ENCODE data around the gene ARL8A. TPM values are rescaled to one million over a fixed set of nuclear protein-coding genes. Genes with fewer than 3 reads are reported as not detected.

ARL8A gene
- total RNA-seq, 1 donor from 2014 or later = 75.8 TPM

DNA sequence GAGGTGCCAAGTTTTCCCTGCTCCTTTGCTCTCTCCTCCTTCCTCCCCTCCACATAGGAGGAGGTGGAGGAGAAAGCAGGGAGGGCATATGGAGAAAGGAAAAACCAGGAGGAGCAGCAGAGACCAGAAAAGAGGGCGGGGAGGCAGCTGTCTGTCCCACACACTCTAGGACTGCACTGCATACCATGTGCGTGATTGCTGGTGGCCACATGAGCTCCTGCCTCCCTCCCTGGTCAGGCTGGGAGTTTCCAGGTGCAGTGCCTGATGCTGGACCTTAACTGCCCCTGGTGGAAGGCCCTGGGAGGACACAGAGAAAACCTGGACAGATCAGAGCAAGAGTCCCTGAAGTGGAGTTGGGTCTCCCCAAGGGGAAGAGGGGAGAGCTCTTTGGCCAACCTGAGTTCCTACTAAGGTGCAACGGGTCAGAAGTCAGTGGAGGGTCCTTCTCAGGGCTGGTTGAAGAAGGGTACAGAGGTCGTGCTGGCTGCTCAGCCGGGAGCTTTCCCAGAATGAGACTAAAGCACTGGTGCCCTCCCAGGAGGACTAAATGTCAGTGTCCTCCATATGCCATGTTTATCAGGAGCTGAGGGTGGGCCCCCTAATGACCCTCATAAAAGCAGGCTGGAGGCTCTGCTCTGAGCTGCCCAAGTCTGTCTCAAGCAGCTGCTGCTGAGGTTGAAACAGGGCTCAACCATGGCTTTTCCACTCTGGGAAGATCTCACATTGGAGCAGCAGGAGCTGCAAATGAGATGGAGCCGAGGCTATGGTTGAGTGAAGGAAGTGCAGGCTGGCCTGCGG lies 45.6 kb upstream of the ARL8A start:
- H3K27ac Mint-ChIP-seq (ENCODE audit: unreplicated experiment) = no peak overlapping the region
- no peak overlapping the region for H3K4me3 Mint-ChIP-seq (ENCODE audit: unreplicated experiment)
- peaks cover 10% of the 10 kb centered on the region for H3K4me1 Mint-ChIP-seq (ENCODE audit: unreplicated experiment)
- H3K36me3 Mint-ChIP-seq (ENCODE audit: unreplicated experiment) = no peaks in the 10 kb centered on the region
- H3K9me3 Mint-ChIP-seq (ENCODE audit: unreplicated experiment) = no peaks in the 10 kb centered on the region
- peaks cover 18% of the 10 kb centered on the region for H3K27me3 Mint-ChIP-seq (ENCODE audit: unreplicated experiment)
- TF ChIP-seq, protein P1, sequence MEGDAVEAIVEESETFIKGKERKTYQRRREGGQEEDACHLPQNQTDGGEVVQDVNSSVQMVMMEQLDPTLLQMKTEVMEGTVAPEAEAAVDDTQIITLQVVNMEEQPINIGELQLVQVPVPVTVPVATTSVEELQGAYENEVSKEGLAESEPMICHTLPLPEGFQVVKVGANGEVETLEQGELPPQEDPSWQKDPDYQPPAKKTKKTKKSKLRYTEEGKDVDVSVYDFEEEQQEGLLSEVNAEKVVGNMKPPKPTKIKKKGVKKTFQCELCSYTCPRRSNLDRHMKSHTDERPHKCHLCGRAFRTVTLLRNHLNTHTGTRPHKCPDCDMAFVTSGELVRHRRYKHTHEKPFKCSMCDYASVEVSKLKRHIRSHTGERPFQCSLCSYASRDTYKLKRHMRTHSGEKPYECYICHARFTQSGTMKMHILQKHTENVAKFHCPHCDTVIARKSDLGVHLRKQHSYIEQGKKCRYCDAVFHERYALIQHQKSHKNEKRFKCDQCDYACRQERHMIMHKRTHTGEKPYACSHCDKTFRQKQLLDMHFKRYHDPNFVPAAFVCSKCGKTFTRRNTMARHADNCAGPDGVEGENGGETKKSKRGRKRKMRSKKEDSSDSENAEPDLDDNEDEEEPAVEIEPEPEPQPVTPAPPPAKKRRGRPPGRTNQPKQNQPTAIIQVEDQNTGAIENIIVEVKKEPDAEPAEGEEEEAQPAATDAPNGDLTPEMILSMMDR (IDR thresholded peaks at IDR 0.05) = no peak
- DNase-seq (ENCODE audit: extremely low spot score, unreplicated experiment) = no peak

DNA sequence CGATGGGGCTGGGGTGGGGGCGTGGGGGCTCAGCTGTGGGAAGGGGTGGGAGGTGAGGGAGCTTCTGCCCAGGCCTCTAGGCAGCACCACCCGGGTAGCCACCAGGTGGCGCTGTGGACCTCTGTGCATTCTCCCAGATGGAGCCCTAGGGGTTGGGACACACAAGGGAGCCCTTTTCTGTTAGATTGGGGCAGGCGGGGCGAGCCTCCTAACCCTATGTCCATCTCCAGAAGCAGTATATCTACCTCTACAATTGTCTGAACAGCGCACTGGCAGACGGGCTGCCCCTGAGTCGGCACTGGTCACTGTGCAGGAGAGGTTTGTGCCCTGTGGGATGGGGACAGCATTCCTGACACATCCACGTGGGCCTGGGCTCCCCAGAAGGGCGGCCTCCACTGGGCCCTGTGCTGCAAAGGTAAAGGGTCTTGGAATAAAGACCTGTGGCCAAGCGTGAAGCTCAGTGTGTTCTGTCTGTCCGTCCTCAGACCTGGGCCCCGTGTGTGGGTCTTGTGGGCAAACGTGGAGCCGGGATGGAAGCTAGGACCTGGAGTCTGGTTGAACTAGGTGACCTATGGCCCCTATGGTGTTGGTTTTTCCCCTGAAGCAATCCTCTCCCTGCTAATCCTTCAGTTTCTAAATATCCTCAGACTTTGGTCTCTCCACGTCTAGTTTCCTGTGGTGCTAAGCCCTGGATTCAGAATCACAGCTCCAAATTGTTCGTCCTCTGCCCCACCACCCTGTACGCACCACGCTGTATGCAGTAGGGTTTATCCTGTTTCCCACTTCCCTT lies 44.7 kb upstream of the ARL8A start:
- Mint-ChIP-seq H3K9me3 (ENCODE audit: unreplicated experiment) (no peaks in the 10 kb centered on the region), H3K36me3 (ENCODE audit: unreplicated experiment) (no peaks in the 10 kb centered on the region), H3K27me3 (ENCODE audit: unreplicated experiment) (peaks cover 10% of the 10 kb centered on the region), H3K4me1 (ENCODE audit: unreplicated experiment) (peaks cover 14% of the 10 kb centered on the region), H3K4me3 (ENCODE audit: unreplicated experiment) (no peak overlapping the region), H3K27ac (ENCODE audit: unreplicated experiment) (no peak overlapping the region)
- TF ChIP-seq, protein P1 (IDR thresholded peaks at IDR 0.05) = peak; percentile 91
- peak; percentile 93 for DNase-seq (ENCODE audit: extremely low spot score, unreplicated experiment)

DNA sequence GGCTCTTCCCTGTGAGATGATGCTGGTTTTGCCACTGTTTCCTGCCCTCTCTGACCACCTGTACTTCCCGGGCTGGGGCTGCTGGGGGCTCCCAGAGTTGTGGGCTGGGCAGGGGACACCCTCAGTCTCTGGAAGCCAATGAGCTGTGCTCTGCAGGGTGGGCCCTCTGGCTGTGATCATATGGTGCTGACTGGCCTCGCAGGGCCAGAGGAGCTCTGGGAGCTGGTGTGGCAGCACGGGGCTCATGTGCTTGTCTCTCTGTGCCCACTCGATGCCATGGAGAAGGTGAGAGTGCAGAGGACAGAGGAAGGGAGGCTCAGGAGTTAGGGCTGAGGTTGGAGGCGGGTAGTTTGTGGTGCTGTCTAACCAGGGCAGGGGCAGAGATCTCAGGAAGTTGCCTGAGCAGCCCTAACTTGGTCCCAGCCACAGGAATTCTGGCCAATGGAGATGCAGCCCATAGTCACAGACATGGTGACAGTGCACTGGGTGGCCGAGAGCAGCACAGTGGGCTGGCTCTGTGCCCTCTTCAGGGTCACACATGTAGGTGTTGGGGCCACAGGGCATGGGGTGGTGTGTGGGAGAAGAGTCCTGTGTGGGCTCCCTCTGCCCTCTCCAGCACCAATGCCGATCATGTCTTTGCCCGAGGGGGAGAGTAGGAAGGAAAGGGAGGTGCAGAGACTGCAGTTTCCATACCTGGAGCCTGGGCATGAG lies 43.3 kb upstream of the ARL8A start:
- TF ChIP-seq, protein P1 (IDR thresholded peaks at IDR 0.05) = no peak
- no peak overlapping the region for H3K27ac Mint-ChIP-seq (ENCODE audit: unreplicated experiment)
- no peaks in the 10 kb centered on the region for H3K36me3 Mint-ChIP-seq (ENCODE audit: unreplicated experiment)
- H3K9me3 Mint-ChIP-seq (ENCODE audit: unreplicated experiment) = no peaks in the 10 kb centered on the region
- H3K27me3 Mint-ChIP-seq (ENCODE audit: unreplicated experiment) = peaks cover 6% of the 10 kb centered on the region
- H3K4me3 Mint-ChIP-seq (ENCODE audit: unreplicated experiment) = no peak overlapping the region
- H3K4me1 Mint-ChIP-seq (ENCODE audit: unreplicated experiment) = peaks cover 10% of the 10 kb centered on the region
- no peak for DNase-seq (ENCODE audit: extremely low spot score, unreplicated experiment)

DNA sequence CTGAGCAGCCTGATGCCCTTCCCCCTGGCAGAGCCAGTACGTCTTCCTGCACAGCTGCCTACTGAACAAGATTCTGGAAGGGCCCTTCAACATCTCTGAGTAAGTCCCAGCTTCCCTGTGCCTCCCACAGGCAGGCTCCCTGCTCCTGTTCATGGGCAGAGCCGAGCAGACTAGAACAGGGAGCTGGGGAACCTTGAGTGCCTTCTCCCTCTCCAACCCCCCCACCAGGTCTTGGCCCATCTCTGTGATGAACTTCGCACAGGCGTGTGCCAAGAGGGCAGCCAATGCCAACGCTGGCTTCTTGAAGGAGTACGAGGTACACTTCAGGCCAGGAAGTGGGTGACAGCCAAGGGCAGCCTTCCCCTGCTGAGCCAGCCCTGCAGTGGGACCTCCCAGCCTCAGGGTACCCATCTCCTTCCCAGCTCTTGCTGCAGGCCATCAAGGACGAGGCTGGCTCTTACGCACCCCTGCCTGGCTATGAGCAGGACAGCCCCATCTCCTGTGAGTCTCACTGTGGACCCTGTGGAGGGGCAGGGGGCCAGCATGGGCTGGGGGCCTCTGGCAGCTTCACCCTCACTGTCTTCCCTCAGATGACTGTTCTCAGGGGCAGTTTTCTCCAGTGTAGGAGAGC lies 42.6 kb upstream of the ARL8A start:
- no peak for DNase-seq (ENCODE audit: extremely low spot score, unreplicated experiment)
- no peaks in the 10 kb centered on the region for H3K9me3 Mint-ChIP-seq (ENCODE audit: unreplicated experiment)
- no peak overlapping the region for H3K4me3 Mint-ChIP-seq (ENCODE audit: unreplicated experiment)
- no peaks in the 10 kb centered on the region for H3K36me3 Mint-ChIP-seq (ENCODE audit: unreplicated experiment)
- peaks cover 7% of the 10 kb centered on the region for H3K4me1 Mint-ChIP-seq (ENCODE audit: unreplicated experiment)
- TF ChIP-seq, protein P1 (IDR thresholded peaks at IDR 0.05) = no peak
- H3K27me3 Mint-ChIP-seq (ENCODE audit: unreplicated experiment) = peaks cover 6% of the 10 kb centered on the region
- no peak overlapping the region for H3K27ac Mint-ChIP-seq (ENCODE audit: unreplicated experiment)

Measured in osteocyte (in vitro differentiated cells).